Thoracic aorta (tissue), 2 donors: ENCODE results near the gene CRACDL. TPM values are rescaled to one million over a fixed set of nuclear protein-coding genes. Genes with fewer than 3 reads are reported as not detected.

Source experiments
- ATAC-seq: fragments of 150-250 bp; one replicate; pipeline ENCODE4 v1.8.0; 2017; ENCODE audit warnings: low read depth; ENCODE audit not compliant: insufficient number of reproducible peaks, low FRiP score
- DNase-seq: peaks from one replicate; pipeline ENCODE4 v3.0.0-alpha.2; 2020; ENCODE audit warnings: low spot score
- H3K27ac ChIP-seq, 2 donors: fragments of 200-600 bp; sonication (generic); 1 replicate in 1 of 2; 2 replicates in 1 of 2; pipeline ENCODE4 v1.5.1; 2016; ENCODE audit warnings: mild to moderate bottlenecking in 2 of 2, moderate library complexity in 2 of 2
- H3K27me3 ChIP-seq: fragments of 200-600 bp; sonication (generic); replicated peaks from 2 replicates; pipeline ENCODE4 v1.6.0; 2016; ENCODE audit warnings: mild to moderate bottlenecking; ENCODE audit not compliant: insufficient read depth
- H3K36me3 ChIP-seq: fragments of 200-600 bp; sonication (generic); one replicate; pipeline ENCODE4 v1.5.1; 2016
- H3K4me1 ChIP-seq, 2 donors: fragments of 200-600 bp; sonication (generic); 1 replicate in 1 of 2; 2 replicates in 1 of 2; pipeline versions ENCODE4 v1.5.1 to v1.6.0; 2016; ENCODE audit warnings: low read depth in 2 of 2, mild to moderate bottlenecking in 1 of 2; ENCODE audit not compliant: control insufficient read depth in 1 of 2
- H3K4me3 ChIP-seq: fragments of 200-600 bp; sonication (generic); 2 replicates; pipeline ENCODE4 v1.5.1; 2016; ENCODE audit warnings: mild to moderate bottlenecking
- H3K9me3 ChIP-seq: fragments of 200-600 bp; sonication (generic); 2 replicates; pipeline ENCODE4 v1.5.1; 2016
- CTCF ChIP-seq: fragments of 200-600 bp; sonication (generic); IDR thresholded peaks from one replicate; pipeline ENCODE4 v1.5.1; 2019; ENCODE audit warnings: antibody characterized with exemption
- total RNA-seq, 2 donors: library from RNA; depleted of rRNA; stranded (reverse); fragments of >200 nt; gene quantifications; one replicate each; pipeline versions ENCODE4 v1.1.0 to v1.2.3, GENCODE V29; 2016

Gene CRACDL
- total RNA-seq, 2 donors from 2014 or later, result 1.9 to 5.9 TPM

DNA sequence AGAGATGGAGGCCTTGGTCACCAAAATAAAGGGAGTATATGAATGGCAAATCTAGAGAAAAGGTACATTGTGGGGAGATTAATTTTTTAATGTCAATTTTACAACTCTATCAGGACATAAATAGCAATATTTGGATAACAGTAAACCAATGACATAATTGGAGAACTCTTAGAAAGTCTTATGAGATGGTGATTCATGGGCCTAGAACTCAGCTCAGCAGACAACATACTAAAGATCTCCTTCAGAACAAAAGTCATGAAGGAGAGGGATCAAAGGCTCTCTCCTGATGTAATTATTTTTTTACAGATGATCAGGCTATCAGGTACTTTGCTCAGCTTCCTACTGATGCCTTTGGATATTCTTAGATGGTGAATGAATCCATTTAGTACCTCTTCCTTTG is 90.0 kb downstream of the CRACDL start:
- Histone ChIP-seq H3K4me3 (no peak overlapping the region), H3K4me1 (no peaks in the 10 kb centered on the region), H3K27me3 (no peaks in the 10 kb centered on the region), H3K9me3 (no peaks in the 10 kb centered on the region), H3K36me3 (no peaks in the 10 kb centered on the region), H3K27ac (no peak overlapping the region)
- DNase-seq (no peak), ATAC-seq (no peak)
- no peak for TF ChIP-seq CTCF

DNA sequence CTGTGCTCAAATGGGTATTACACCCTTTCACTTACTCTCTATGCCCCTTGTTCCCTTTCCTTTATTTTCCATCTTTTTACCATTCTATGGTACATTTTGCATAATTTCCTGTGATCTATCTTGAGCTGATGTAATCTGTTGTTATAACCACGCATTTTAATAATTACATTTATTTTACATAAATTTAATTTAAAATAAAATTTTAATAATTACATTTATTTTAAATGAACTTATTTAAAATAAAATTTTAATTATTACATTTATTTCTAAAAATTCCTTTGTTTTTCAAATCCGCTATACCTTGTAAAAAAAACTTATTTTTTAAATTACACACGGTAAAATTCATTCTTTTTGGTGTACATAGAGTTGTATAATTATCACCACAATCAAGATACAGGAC is 93.9 kb downstream of the CRACDL start:
- ATAC-seq (no peak), DNase-seq (no peak)
- Histone ChIP-seq H3K4me1 (no peaks in the 10 kb centered on the region), H3K4me3 (no peak overlapping the region), H3K27me3 (no peaks in the 10 kb centered on the region), H3K9me3 (no peaks in the 10 kb centered on the region), H3K27ac (no peak overlapping the region), H3K36me3 (no peaks in the 10 kb centered on the region)
- no peak for TF ChIP-seq CTCF

DNA sequence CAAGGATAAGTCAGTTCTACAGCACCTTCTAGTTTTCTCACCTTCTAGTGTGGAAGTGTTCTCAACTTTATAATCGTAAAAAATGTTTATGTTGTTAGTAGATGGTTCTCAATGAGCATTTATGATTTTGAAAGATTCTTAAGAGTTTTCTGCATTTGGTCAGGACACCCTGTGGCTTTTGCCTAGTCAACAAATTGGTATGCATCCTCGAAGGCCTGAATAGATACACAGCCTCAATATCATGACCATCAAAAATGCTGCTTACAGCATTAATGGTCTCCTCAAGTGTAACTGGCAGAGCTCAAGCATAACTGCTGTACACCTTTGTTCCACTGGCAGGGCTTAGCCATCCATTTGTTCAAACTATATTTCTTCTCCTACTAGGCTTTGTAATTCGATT is 96.7 kb downstream of the CRACDL start:
- no peak overlapping the region for H3K27ac ChIP-seq
- no peak for ATAC-seq
- H3K27me3 ChIP-seq, result no peaks in the 10 kb centered on the region
- TF ChIP-seq CTCF, result no peak
- H3K9me3 ChIP-seq, result no peaks in the 10 kb centered on the region
- no peaks in the 10 kb centered on the region for H3K36me3 ChIP-seq
- no peaks in the 10 kb centered on the region for H3K4me1 ChIP-seq
- H3K4me3 ChIP-seq, result no peak overlapping the region
- DNase-seq, result no peak

DNA sequence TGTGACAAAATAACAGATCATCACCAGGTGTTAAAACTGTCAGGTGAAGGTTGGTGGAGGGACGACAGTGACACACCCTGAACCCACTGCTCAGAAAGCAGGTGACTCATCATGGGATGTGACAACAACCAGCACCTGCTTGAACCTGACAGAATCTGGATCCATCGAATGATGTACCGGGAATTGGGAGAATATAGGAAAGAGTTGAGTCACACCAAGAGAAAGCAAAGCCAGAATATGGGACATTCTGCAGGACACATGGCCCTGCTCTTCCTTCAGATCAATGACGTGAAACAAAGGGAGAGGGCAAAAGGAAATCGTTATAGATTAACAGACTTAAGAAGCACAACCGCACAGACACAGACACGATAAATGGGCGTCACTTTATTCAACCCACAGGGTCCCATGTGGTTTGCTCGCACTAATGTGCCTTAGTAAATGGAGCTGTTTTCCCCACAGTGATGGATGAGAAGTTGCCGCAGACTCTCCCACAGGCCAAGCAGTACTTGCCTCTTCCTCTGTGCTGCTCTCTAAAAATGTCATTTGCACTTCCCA is 100.1 kb downstream of the CRACDL start:
- Histone ChIP-seq H3K4me3 (no peak overlapping the region), H3K9me3 (no peaks in the 10 kb centered on the region), H3K36me3 (no peaks in the 10 kb centered on the region), H3K4me1 (no peaks in the 10 kb centered on the region), H3K27me3 (no peaks in the 10 kb centered on the region), H3K27ac (no peak overlapping the region)
- DNase-seq (no peak), ATAC-seq (no peak)
- no peak for TF ChIP-seq CTCF

DNA sequence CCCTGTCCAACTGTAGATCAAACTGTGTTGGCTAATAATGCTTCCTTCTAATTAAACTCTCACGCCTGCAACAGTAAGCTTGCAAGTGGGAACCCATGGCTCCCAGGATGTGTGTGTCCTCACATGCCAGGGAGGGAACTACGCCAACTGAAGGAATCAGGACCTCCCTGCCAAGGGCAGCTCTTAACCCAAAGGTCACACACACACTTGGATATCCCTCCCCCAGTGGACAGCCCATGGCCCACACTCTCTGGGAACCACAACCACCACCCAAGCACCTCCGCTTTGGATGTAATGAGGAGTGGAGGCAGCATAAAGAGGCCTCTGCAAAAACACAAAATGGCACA is 102.1 kb downstream of the CRACDL start:
- TF ChIP-seq CTCF, result no peak
- no peak overlapping the region for H3K27ac ChIP-seq
- ATAC-seq (no peak), DNase-seq (no peak)
- H3K36me3 ChIP-seq, result no peaks in the 10 kb centered on the region
- no peaks in the 10 kb centered on the region for H3K27me3 ChIP-seq
- H3K4me3 ChIP-seq, result no peak overlapping the region
- no peaks in the 10 kb centered on the region for H3K9me3 ChIP-seq
- no peaks in the 10 kb centered on the region for H3K4me1 ChIP-seq
